Measurements from ENCODE around the gene TRIM17.

Gene TRIM17

GRCh38 chr1:228369608-228370438, 46.8 kb downstream of the TRIM17 start:
- TF ChIP-seq CTCF (IDR thresholded peaks at IDR 0.05; ENCODE audit: control extremely low read depth, extremely low read depth, low read depth, missing control alignments), result no peak
- POLR2A ChIA-PET, result no interaction called here
- CTCF ChIA-PET, result no interaction called here
- DNase-seq (ENCODE audit: extremely low spot score), result no peak

GRCh38 chr1:228368801-228369607, 47.7 kb downstream of the TRIM17 start:
- ChIA-PET POLR2A (no interaction called here), CTCF (no interaction called here)
- no peak for DNase-seq (ENCODE audit: extremely low spot score)
- no peak for TF ChIP-seq CTCF (IDR thresholded peaks at IDR 0.05; ENCODE audit: control extremely low read depth, extremely low read depth, low read depth, missing control alignments)

GRCh38 chr1:228367798-228368791, 48.6 kb downstream of the TRIM17 start:
- CTCF ChIA-PET, result no interaction called here
- POLR2A ChIA-PET, result no interaction called here
- no peak for DNase-seq (ENCODE audit: extremely low spot score)
- no peak for TF ChIP-seq CTCF (IDR thresholded peaks at IDR 0.05; ENCODE audit: control extremely low read depth, extremely low read depth, low read depth, missing control alignments)

- POLR2A ChIA-PET, result no interaction called here
- no peak for DNase-seq (ENCODE audit: extremely low spot score)
- no peak for TF ChIP-seq CTCF (IDR thresholded peaks at IDR 0.05; ENCODE audit: control extremely low read depth, extremely low read depth, low read depth, missing control alignments)
- CTCF ChIA-PET, result no interaction called here
Observed at GRCh38 chr1:228366866-228367741, 49.6 kb downstream of the TRIM17 start.

GRCh38 chr1:228366062-228366865, 50.4 kb downstream of the TRIM17 start:
- ChIA-PET POLR2A (no interaction called here), CTCF (no interaction called here)
- no peak for TF ChIP-seq CTCF (IDR thresholded peaks at IDR 0.05; ENCODE audit: control extremely low read depth, extremely low read depth, low read depth, missing control alignments)
- no peak for DNase-seq (ENCODE audit: extremely low spot score)

Measured in GM10248 (cell line).